SK-N-SH (cell line): ENCODE measurements around the gene CNOT4.

Experiments
- CHD2 ChIP-seq: fragments of 150-350 bp; IDR thresholded peaks from 2 replicates; pipeline ENCODE4 v1.6.1; 2018; ENCODE audit warnings: low read length; ENCODE audit not compliant: partially characterized antibody
- ZBTB33 ChIP-seq: IDR thresholded peaks from 2 replicates; pipeline ENCODE4 v1.4.0; 2012; ENCODE audit warnings: low read depth, borderline replicate concordance
- TF ChIP-seq, protein P1 (sequence below): fragments of 200-600 bp; sonication (generic); IDR thresholded peaks from 2 replicates; pipeline ENCODE4 v1.6.1; 2017; ENCODE audit warnings: antibody characterized with exemption, mild to moderate bottlenecking, moderate library complexity
- TF ChIP-seq, protein P2 (sequence below): IDR thresholded peaks from 2 replicates; pipeline ENCODE4 v1.6.1; 2012; ENCODE audit warnings: mild to moderate bottlenecking, low read depth, low read length, moderate library complexity

- TF ChIP-seq CHD2 (no peak), ZBTB33 (no peak)
- TF ChIP-seq, protein P1, sequence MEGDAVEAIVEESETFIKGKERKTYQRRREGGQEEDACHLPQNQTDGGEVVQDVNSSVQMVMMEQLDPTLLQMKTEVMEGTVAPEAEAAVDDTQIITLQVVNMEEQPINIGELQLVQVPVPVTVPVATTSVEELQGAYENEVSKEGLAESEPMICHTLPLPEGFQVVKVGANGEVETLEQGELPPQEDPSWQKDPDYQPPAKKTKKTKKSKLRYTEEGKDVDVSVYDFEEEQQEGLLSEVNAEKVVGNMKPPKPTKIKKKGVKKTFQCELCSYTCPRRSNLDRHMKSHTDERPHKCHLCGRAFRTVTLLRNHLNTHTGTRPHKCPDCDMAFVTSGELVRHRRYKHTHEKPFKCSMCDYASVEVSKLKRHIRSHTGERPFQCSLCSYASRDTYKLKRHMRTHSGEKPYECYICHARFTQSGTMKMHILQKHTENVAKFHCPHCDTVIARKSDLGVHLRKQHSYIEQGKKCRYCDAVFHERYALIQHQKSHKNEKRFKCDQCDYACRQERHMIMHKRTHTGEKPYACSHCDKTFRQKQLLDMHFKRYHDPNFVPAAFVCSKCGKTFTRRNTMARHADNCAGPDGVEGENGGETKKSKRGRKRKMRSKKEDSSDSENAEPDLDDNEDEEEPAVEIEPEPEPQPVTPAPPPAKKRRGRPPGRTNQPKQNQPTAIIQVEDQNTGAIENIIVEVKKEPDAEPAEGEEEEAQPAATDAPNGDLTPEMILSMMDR, result no peak
- TF ChIP-seq, protein P2, sequence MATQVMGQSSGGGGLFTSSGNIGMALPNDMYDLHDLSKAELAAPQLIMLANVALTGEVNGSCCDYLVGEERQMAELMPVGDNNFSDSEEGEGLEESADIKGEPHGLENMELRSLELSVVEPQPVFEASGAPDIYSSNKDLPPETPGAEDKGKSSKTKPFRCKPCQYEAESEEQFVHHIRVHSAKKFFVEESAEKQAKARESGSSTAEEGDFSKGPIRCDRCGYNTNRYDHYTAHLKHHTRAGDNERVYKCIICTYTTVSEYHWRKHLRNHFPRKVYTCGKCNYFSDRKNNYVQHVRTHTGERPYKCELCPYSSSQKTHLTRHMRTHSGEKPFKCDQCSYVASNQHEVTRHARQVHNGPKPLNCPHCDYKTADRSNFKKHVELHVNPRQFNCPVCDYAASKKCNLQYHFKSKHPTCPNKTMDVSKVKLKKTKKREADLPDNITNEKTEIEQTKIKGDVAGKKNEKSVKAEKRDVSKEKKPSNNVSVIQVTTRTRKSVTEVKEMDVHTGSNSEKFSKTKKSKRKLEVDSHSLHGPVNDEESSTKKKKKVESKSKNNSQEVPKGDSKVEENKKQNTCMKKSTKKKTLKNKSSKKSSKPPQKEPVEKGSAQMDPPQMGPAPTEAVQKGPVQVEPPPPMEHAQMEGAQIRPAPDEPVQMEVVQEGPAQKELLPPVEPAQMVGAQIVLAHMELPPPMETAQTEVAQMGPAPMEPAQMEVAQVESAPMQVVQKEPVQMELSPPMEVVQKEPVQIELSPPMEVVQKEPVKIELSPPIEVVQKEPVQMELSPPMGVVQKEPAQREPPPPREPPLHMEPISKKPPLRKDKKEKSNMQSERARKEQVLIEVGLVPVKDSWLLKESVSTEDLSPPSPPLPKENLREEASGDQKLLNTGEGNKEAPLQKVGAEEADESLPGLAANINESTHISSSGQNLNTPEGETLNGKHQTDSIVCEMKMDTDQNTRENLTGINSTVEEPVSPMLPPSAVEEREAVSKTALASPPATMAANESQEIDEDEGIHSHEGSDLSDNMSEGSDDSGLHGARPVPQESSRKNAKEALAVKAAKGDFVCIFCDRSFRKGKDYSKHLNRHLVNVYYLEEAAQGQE, result no peak
Measured at GRCh38 chr7:135539629-135540028, 29.7 kb upstream of the CNOT4 start.
